VCaP (cell line): ENCODE results near the gene RGL1.

Experiments
- H3K27ac ChIP-seq: fragments of 450-650 bp; 2 replicates; pipeline ENCODE4 v1.5.1; 2017
- TF ChIP-seq, protein P1 (sequence below): fragments of 450-650 bp; conservative IDR thresholded peaks from 2 replicates; pipeline ENCODE4 v1.5.1; 2017; ENCODE audit warnings: mild to moderate bottlenecking, moderate library complexity

RGL1 gene

DNA sequence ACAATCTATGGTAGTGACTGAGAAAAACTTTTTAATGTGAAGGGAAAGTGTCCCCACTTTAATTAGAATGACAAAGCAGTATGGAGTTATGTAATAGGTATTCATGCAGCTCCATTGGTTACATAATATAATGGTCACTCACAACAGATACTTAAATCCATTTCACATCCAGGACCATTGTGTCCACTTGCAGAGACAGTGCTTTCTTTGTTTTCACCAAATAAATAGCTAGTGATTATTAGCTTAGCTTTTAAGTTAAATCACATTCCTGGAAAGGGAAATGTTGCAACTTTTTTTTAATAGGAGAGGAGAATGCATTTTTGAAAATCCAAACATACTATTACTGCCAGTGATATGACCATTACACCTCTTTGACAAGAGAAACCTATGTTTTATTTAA lies 22.9 kb downstream of the RGL1 start:
- H3K27ac ChIP-seq = no peak overlapping the region
- TF ChIP-seq, protein P1, sequence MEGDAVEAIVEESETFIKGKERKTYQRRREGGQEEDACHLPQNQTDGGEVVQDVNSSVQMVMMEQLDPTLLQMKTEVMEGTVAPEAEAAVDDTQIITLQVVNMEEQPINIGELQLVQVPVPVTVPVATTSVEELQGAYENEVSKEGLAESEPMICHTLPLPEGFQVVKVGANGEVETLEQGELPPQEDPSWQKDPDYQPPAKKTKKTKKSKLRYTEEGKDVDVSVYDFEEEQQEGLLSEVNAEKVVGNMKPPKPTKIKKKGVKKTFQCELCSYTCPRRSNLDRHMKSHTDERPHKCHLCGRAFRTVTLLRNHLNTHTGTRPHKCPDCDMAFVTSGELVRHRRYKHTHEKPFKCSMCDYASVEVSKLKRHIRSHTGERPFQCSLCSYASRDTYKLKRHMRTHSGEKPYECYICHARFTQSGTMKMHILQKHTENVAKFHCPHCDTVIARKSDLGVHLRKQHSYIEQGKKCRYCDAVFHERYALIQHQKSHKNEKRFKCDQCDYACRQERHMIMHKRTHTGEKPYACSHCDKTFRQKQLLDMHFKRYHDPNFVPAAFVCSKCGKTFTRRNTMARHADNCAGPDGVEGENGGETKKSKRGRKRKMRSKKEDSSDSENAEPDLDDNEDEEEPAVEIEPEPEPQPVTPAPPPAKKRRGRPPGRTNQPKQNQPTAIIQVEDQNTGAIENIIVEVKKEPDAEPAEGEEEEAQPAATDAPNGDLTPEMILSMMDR = no peak

DNA sequence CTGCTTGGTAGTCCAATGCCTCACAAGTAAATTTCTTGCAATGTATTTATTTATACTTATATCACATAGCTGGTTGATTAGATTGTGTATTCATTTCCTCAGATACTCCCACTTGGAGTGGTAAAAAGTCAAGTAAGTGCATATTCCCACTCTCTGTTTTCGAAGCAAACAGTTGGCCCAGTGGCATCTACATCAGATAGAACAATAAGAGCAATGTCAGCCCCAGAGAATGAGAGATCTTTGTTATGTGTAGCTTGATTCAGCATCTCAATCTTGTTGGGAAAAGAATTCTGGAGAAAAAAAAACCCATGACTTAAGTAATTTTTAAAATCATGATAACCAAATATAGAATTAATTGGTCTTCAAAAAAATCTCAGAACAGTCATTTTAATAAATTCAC lies 25.5 kb downstream of the RGL1 start:
- H3K27ac ChIP-seq = no peak overlapping the region
- TF ChIP-seq, protein P1 = no peak

DNA sequence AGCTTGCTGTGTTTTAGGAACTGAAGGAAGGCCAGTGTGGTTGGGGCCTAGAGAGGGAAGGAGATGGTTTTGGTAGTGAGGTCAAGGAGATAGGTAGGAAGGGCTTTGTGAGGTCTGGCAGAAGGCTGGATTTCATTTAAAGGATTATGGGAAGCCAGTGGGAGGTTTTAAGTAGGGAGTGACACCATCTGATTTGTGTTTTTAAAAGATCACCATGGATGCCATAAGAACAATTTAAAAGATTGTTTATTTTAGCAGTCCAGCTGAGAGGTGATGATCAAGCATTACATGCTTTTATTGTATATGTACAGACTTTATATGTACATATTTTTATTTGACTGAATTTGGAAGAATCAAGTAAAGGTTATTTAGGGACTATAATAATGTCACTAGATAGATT lies 26.4 kb downstream of the RGL1 start:
- TF ChIP-seq, protein P1 = no peak

DNA sequence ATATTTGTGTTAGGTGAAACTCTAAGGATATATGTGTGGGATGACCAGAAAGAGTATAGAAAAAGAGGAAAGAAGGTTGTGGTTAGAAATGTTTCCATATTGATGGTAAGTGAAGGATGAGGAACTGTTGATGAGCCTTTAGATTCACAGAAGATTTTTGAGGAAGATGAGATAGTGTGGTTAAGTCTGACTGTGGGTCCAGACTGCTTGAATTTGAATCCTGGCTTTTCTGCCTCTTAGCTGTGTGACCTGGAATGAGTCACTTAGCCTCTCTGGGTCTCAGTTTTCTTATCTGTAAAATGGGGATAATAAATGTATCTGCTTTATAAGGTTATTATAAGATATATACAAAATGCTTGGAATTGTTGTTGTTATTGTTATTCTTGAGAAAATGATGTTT lies 27.5 kb downstream of the RGL1 start:
- no peak overlapping the region for H3K27ac ChIP-seq
- TF ChIP-seq, protein P1 = no peak

More for the DNA sequence above, 26.4 kb downstream of the RGL1 start:
- H3K27ac ChIP-seq = no peak overlapping the region

DNA sequence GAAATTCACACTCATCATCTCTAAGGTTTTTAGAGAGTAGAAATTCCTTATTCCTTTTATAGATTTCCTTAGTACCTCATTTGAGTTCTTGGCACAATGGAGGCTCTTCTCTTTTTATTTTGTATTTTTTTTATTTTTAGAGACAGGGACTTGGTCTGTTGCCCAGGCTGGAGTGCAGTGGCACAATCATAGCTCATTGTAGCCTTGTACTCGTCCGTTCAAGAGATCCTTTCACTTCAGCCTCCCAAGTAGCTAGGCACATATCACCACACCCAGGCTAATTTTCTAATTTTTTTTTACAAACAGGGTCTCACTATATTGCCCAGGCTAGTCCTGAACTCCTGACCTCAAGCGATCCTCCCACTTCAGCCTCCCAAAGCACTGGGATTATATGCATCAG lies 29.6 kb downstream of the RGL1 start:
- no peak overlapping the region for H3K27ac ChIP-seq

DNA sequence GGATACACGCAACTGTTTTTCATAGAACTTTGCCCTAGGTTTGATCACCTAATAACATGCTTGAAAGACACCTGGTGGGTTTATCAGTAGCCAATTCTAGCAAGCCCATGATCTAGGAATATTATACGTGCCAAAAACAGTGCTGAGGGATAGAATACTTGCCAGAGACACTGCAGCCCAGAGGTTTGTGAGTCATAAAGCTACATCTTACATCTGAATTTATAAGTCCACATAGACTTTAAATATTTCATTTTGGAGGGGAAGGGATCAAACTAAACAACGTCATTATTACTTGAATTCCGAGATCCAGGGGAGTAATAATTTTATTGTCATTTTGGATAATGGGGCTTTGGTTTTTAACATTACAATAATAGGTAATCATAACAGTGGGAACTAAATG lies 31.7 kb downstream of the RGL1 start:
- TF ChIP-seq, protein P1 = no peak
- H3K27ac ChIP-seq = no peak overlapping the region

More for the DNA sequence above, 29.6 kb downstream of the RGL1 start:
- TF ChIP-seq, protein P1 = no peak

DNA sequence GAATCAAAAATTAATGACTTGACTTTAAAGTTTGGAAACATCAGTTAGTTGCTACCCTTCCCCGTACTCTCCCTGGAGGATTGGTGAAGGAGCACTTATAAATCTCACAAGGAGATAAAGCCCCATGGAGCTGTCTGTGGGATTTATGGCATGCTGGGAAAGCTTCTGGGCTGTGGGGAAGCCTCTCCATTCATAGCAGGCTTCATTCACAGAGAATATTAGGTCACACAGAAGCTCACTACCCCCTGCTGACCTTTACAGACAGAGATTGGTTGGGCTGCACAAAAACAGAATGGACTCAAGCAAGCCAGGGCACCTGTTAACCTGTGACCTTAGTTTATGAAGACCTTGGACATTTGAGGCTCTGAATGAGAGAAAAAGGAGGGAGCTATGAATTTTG lies 32.1 kb downstream of the RGL1 start:
- TF ChIP-seq, protein P1 = no peak
- H3K27ac ChIP-seq = no peak overlapping the region

DNA sequence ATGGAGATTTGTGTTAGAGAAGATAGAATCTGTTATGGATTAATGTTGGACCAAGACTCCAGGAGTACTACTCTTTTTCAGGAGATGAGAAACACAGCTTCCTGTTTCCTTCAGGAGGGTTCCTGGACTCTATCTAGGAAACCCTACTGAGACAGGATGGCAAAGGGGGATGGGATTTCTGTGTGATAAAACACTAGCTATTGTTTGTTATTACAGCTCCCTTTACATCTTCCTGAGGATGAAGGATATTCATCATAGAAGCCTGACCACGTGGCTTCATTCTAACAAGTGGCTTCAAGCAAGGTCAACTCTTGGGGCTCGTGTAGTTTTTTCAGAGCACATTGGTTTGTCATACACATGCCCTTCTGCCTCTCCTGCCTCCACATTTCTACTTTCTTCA lies 33.3 kb downstream of the RGL1 start:
- TF ChIP-seq, protein P1 = no peak
- no peak overlapping the region for H3K27ac ChIP-seq
